ENCODE measurements around the gene PRPF18.
"Not testable (repeated sequence)": the region's sequence is repeated elsewhere in the genome, so short reads cannot be mapped to it uniquely, and the experiment has no call there.

Gene PRPF18

GRCh38 chr10:13586676-13587355 is at the start of gene PRPF18:
Gene PRPF18, plus strand, starts transcription at chr10:13586965. Its CDS starts 122 bp downstream, at chr10:13587087.
- peak; percentile 94 to 95 for DNase-seq

DNA sequence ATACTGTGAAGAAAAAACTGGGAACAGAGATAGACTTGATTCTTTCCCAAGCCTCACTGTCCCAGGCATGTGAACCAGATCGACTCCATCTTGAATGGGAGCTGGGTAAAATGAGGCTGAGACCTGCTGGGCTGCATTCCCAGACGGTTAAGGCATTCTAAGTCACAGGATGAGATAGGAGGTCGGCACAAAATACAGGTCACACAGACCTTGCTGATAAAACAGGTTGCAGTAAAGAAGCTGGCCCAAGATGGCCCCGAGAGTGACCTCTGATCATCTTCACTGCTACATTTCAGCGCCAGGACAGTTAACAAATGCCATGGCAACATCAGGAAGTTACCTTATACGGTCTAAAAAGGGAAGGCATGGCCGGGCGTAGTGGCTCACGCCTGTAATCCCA is 48.8 kb upstream of the PRPF18 start:
- not testable (repeated sequence) for DNase-seq

DNA sequence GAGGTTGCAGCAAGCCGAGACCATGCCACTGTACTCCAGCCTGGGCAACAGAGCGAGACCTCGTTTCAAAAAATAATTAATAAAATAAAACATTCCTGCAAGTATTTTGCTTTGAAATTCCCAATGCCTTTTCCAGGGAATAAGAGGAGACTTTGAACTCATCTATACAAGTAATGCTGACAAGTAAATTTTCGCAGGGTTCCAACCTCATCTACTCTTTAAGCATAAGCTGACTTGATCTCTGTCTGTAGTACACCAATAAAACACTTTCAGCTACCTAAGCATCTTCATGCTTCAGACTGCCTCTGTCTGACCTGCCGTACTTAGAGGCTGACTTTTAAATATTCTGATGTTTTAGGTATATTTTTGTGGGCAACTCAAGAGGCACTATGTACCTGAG is 44.2 kb upstream of the PRPF18 start:
- no peak for DNase-seq

DNA sequence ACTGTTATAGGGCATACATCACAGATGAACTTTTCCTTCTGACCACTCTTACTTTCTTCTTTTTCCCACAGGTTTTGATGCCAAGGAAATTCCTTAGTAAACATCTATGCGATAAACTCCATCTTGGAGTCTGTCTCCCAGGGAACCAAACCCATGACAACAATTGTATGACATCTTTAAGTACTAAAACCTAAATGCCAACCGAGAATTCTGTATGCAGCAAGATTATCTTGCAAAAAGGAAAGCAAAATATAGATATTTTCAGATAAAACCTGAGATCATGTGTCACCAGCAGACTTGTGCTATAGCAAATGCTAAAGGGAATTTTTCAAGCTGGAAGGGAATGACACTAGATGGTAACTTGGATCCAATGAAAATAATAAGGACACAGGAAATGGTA is 36.0 kb upstream of the PRPF18 start:
- no peak for DNase-seq

- DNase-seq, result no peak
These were observed 30.8 kb upstream of the PRPF18 start for GRCh38 chr10:13555884-13556510.

DNA sequence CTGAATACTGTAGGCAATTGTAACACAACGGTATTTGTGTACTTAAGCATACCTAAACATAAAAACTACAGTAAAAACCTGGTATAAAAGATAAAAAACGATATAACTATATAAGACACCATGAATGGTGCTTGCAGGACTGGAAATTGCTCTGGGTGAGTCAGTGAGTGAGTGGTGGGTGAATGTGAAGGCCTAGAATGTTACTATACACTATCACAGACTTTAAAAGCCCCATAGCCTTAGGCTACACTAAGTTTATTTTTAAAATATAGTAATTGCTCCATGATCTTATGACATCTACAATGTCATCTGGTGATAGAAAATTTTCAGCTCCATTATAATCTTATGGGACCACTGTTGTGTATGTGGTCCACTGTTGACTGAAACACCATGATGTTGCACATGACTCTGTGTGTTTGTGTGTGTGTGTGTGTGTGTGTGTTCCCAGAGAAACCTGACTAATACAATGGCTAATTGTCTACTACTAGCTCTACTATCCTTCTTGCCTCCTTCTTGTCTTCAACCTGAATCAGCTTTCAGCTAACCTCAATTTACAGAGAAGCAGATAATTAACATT is 27.6 kb upstream of the PRPF18 start:
- DNase-seq, result no peak

DNA sequence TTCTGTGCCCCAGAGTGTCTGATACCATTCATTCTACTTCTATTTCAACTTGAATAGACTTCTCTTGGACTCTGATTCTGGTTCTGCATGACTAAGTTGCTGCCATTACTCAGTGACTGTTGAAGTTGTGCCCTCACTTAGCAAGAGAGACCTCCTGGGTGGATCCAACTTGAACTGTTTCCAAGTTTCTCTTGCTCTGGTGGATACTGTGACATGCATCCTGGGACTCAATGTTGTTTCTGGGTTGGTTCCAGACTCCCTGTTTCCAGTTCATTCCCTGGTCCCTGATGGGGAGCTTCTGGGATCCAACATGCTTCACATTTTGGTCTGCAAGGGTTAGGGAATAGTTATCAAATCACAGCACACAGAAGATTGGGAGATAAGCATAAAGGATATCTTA is 26.2 kb upstream of the PRPF18 start:
- no peak for DNase-seq

- no peak for DNase-seq
These were observed 23.0 kb upstream of the PRPF18 start for GRCh38 chr10:13563481-13564445.

GRCh38 chr10:13564576-13564975 is 22.2 kb upstream of the PRPF18 start:
- DNase-seq, result no peak

DNA sequence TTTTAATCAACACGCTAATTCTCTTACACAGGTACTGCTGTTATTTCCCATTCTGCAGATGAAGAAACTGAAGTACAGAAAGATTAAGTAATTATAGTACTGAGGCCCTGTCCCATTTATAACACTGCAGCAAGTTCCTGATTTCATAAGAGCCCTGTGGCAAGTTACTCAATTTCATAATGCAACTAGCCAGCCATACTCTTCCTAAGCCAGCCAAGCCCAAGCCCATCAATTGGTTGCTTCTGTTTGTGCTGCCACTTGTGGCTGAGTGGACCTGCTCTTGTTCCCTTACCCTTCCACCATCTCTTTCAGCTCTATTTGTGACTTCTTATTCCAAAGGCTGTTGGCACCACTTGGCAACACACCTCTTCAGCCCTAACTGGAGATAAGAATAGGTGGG is 19.7 kb upstream of the PRPF18 start:
- peak in 1 of 2 donors; percentile 15 for DNase-seq

GRCh38 chr10:13571541-13571940 is 15.2 kb upstream of the PRPF18 start:
- no peak for DNase-seq

DNA sequence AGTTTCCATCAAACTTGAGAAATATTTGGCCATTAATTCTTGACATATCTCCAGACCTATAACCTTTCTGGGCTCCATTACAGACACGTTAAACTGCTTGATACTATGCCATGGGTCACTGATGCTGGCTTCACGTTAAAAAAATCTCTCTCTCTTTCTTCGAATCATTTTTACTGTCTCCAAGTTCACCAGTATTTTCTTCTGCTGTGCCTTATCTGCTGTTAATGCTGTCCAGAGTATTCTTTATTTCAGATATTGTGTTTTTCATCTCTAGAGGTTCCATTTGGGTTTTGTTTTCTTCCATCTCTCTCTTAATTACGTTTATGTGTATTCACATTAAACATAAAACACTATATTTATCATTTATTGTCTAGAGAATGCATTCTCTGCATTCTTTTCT is 12.8 kb upstream of the PRPF18 start:
- DNase-seq, result no peak

- no peak for DNase-seq
These were observed 1.5 kb upstream of the PRPF18 start for GRCh38 chr10:13585195-13585751.

DNA sequence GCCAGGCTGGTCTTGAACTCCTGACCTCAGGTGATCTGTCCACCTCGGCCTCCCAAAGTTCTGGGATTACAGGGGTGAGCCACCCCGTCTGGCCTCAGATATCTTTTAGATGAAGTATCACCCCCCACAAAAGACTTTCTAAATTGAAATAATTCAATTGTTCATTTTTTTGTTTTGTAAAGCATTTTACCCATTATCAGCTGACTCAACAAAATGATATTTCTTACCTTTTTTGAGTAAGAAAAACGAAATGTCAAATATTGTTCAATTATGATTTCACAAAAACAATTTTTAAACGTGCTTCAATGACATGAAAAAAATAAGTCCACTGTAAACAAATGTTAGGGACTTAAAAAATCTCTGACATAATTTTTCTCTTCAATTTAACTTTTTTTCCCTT is 822 bp upstream of the PRPF18 start:
- DNase-seq, result no peak

DNA sequence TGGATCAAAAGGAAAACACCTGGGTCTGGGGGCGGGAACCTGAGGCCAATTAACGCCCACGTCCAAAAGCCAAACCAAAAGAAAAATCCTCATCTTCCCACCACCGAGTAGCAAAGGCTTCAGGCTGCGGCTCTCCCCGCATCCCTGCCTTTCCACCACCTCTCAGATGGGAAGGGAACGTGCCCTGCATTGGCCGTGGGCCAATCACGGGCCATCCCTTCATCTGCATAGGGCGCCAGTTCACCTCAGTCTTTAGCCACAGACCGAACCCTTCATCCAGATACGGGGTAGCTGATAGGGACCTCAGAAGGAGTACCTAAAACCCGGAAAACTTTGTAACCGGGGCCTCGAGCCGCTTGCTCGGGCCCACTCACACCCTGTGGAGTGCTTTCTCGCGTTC is 626 bp downstream of the PRPF18 start:
- no peak for DNase-seq

- no peak for DNase-seq
These were observed 2.6 kb downstream of the PRPF18 start for GRCh38 chr10:13589316-13589715.

DNA sequence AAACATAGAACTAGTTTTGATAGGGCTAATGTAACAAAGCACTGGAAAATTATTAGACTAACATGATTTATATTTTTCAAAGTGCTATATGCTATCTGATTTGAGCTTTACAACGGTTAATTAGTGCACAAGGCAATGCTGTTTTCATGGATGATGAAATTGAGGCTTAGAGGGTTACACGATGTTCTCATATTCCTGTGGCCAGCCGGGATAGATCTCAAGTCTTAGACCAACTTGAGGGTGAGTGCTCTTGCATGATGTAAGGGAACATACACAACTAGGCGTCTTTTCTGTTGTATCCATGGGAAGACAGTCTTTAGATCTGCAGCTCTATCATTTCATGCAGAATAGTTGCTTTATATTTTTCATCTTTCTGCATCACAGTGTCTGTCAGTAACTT is 4.1 kb downstream of the PRPF18 start:
- no peak for DNase-seq

DNA sequence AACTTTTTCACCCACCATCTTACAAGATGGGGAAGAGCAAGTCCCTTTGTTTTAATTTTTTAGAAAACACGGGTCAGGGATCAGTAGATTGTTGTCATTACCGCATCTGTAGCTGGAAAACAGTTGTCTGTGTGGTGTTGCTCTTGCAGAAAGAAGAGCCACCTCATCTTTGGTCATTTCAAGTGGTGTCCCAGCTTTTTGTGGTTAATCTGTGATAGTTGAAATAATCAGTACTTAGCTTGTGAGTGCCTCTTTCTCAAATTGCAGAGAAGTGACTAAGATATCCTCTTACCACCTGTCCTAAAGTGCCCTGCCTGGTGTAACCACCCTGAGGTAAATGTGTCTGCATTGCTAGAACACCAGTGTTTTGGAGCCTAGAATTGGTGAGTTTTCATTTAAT is 5.5 kb downstream of the PRPF18 start:
- DNase-seq, result no peak

DNA sequence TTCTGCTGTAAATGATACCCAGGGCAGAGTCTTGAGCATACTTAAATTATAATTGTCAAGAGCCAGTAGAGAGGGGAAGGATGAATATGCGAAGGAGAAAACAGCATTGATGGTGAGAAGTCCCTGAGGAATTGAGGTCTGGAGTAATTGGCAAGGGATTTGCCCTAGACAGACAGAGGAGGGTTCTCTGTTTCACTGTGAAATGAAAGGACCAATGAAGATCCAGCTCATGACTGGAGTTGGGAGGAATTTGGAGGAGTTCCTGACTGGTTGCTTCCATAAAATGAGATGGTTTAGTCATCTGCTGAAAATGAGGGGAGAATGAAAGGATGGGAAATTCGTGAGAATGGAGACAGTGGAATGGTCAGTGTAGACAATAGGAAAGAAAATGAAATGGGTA is 6.8 kb downstream of the PRPF18 start:
- no peak for DNase-seq

DNA sequence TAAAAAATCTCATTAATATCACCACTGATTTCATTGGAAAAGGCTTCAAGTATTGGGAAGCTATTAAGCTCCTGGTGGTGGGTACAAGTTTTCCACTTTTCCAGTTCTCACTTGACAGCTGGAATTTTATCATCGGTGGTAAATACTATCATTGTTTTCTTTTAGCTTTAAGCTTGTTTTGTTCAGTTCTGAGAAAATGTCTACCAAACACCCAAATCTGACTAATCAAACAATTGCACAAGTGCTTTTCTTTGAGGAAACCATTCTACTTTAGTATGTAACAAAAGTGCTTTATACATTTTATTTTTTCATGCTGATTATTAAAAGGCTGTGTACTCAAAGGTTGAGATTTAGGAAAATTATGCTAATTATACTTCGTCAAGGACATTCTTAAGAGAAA is 7.9 kb downstream of the PRPF18 start:
- no peak for DNase-seq

GRCh38 chr10:13597909-13598308 is 11.1 kb downstream of the PRPF18 start:
- no peak for DNase-seq

GRCh38 chr10:13604357-13605040 is 17.7 kb downstream of the PRPF18 start:
- no peak for DNase-seq

Measured in CD4-positive, alpha-beta T cell treated with Interferon alpha-2 for 1 hour (primary cell).